Endodermal cell (in vitro differentiated cells): Measurements from ENCODE around the gene RPS6KB1. TPM values are rescaled to one million over a fixed set of nuclear protein-coding genes. Genes with fewer than 3 reads are reported as not detected.
"Not testable (repeated sequence)": the region's sequence is repeated elsewhere in the genome, so short reads cannot be mapped to it uniquely, and the experiment has no call there.

Experiments
- DNase-seq: peaks from one replicate; pipeline ENCODE4 v3.0.0-alpha.2; 2017
- H3K27ac ChIP-seq: 2 replicates; pipeline ENCODE4 v1.5.1; 2013; ENCODE audit warnings: mild to moderate bottlenecking, low read depth, low read length, moderate library complexity
- H3K27me3 ChIP-seq: 2 replicates; pipeline ENCODE4 v1.6.1; 2013; ENCODE audit warnings: mild to moderate bottlenecking, low read length, moderate library complexity; ENCODE audit not compliant: insufficient read depth, control insufficient read depth, poor library complexity, severe bottlenecking
- H3K36me3 ChIP-seq: 2 replicates; pipeline ENCODE4 v1.7.0; 2013; ENCODE audit warnings: mild to moderate bottlenecking, low read length, moderate library complexity; ENCODE audit not compliant: control insufficient read depth, insufficient read depth
- H3K4me1 ChIP-seq: one replicate; pipeline ENCODE4 v1.7.0; 2013; ENCODE audit warnings: low read length; ENCODE audit not compliant: control insufficient read depth, insufficient read depth
- H3K4me3 ChIP-seq: 2 replicates; pipeline ENCODE4 v1.5.1; 2013; ENCODE audit warnings: mild to moderate bottlenecking, low read length, moderate library complexity
- H3K9ac ChIP-seq: 2 replicates; pipeline ENCODE4 v1.6.1; 2013; ENCODE audit warnings: mild to moderate bottlenecking, low read length, moderate library complexity; ENCODE audit not compliant: poor library complexity, severe bottlenecking; ENCODE audit errors: extremely low read depth
- H3K9me3 ChIP-seq: 2 replicates; pipeline ENCODE4 v1.6.1; 2013; ENCODE audit warnings: mild to moderate bottlenecking, low read length, moderate library complexity; ENCODE audit not compliant: control insufficient read depth
- H3K27ac Mint-ChIP-seq: 2 replicates; pipeline ENCODE4 v1.8.0; 2020; ENCODE audit warnings: mixed read lengths
- H3K27me3 Mint-ChIP-seq: 2 replicates; pipeline ENCODE4 v1.8.0; 2021; ENCODE audit warnings: mild to moderate bottlenecking, mixed read lengths; ENCODE audit not compliant: insufficient read depth
- H3K36me3 Mint-ChIP-seq: 2 replicates; pipeline ENCODE4 v1.8.0; 2020; ENCODE audit warnings: low read depth, mixed read lengths
- H3K4me1 Mint-ChIP-seq: 2 replicates; pipeline ENCODE4 v1.8.0; 2020; ENCODE audit warnings: mixed read lengths
- H3K4me3 Mint-ChIP-seq: 2 replicates; pipeline ENCODE4 v1.8.0; 2020; ENCODE audit warnings: mild to moderate bottlenecking, moderate library complexity, mixed read lengths
- H3K9me3 Mint-ChIP-seq: 2 replicates; pipeline ENCODE4 v1.8.0; 2020; ENCODE audit warnings: mild to moderate bottlenecking, mixed read lengths
- WGBS, 2 experiments: methylation state at CpG; one replicate each; pipeline versions ENCODE4 v1.1.5 to v1.1.7; 2013; ENCODE audit warnings: missing lambda C conversion rate in 2 of 2, mixed read lengths in 1 of 2; ENCODE audit not compliant: insufficient coverage in 1 of 2, insufficient read length in 1 of 2; 5-methylcytosine and 5-hydroxymethylcytosine counted together
- total RNA-seq, 2 donors: library from RNA; stranded (reverse); fragmentation: NEBNext Ultra II Directional in 1 of 2; extraction: Animal tissue kit (Norgen Biotek cat#: 25700) in 1 of 2; gene quantifications; 2 replicates in 1 of 2; 3 replicates in 1 of 2; pipeline ENCODE4 v1.2.1, GENCODE V29; 2021
- TF ChIP-seq, protein P1 (sequence below): fragments of 200-600 bp; sonication (generic); conservative IDR thresholded peaks from 2 replicates; pipeline ENCODE4 v1.5.0; 2021; ENCODE audit warnings: antibody characterized with exemption, mild to moderate bottlenecking

Gene RPS6KB1
- total RNA-seq, 2 donors from 2014 or later, result 22.3 to 31.5 TPM

DNA sequence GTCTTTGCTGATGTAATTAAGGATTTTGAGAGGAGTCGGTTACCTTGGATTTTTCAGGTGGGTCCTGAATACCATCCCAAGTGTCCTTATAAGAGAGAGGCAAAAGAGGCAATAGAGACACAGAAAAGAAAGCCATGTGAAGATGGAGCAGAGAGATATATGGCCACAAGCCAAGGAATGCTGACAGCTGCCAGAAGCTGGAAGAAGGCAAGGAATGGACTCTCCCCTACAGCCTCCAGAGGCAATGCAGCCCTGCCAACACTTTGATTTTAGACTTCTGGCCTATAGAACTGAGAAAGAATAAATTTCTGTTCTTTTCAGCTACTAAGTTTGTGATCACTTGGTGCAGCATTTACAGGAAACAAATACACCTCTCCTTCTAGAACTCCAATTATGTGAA lies 79.9 kb downstream of the RPS6KB1 start:
- WGBS, 2 experiments, result 83 to 97% methylated on average over 1 of the region's 1 CpG
- TF ChIP-seq, protein P1, sequence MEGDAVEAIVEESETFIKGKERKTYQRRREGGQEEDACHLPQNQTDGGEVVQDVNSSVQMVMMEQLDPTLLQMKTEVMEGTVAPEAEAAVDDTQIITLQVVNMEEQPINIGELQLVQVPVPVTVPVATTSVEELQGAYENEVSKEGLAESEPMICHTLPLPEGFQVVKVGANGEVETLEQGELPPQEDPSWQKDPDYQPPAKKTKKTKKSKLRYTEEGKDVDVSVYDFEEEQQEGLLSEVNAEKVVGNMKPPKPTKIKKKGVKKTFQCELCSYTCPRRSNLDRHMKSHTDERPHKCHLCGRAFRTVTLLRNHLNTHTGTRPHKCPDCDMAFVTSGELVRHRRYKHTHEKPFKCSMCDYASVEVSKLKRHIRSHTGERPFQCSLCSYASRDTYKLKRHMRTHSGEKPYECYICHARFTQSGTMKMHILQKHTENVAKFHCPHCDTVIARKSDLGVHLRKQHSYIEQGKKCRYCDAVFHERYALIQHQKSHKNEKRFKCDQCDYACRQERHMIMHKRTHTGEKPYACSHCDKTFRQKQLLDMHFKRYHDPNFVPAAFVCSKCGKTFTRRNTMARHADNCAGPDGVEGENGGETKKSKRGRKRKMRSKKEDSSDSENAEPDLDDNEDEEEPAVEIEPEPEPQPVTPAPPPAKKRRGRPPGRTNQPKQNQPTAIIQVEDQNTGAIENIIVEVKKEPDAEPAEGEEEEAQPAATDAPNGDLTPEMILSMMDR, result no peak
- H3K9me3 Mint-ChIP-seq, result peaks cover 3% of the 10 kb centered on the region

DNA sequence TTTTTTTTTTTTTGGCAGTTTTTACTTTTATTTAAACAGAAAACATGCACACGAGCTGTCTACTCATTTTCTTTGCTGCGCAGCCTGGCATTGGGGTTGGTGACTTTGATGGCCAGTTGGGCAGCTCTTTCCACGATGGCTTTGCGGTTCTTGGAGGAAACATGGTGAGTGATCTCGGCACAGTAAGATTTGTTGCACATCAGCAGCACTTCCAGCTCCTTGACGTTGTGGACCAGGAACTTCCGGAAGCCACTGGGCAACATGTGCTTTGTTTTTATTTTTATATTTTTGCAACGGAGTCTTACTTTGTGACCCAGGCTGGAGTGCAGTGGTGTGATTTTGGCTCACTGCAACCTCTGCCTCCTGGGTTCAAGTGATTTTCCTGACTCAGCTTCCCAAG lies 80.6 kb downstream of the RPS6KB1 start:
- not testable (repeated sequence) for H3K27ac Mint-ChIP-seq, H3K9me3 Mint-ChIP-seq, H3K4me3 ChIP-seq, H3K4me3 Mint-ChIP-seq, H3K9ac ChIP-seq, H3K4me1 Mint-ChIP-seq, H3K9me3 ChIP-seq, H3K36me3 ChIP-seq, H3K36me3 Mint-ChIP-seq, H3K27me3 Mint-ChIP-seq, DNase-seq, H3K27me3 ChIP-seq, H3K27ac ChIP-seq, H3K4me1 ChIP-seq
- WGBS, 2 experiments, result 92 to 94% methylated on average over 8 of the region's 8 CpGs

More for the DNA sequence above, 79.9 kb downstream of the RPS6KB1 start:
- Mint-ChIP-seq H3K4me3 (no peak overlapping the region), H3K36me3 (no peaks in the 10 kb centered on the region), H3K4me1 (no peaks in the 10 kb centered on the region), H3K27me3 (no peaks in the 10 kb centered on the region), H3K27ac (no peak overlapping the region)
- Histone ChIP-seq H3K4me1 (no peaks in the 10 kb centered on the region), H3K27ac (no peak overlapping the region), H3K9me3 (no peaks in the 10 kb centered on the region), H3K9ac (no peak overlapping the region), H3K4me3 (no peak overlapping the region), H3K27me3 (no peaks in the 10 kb centered on the region), H3K36me3 (no peaks in the 10 kb centered on the region)
- no peak for DNase-seq

GRCh38 chr17:59975166-59975565 lies 82.2 kb downstream of the RPS6KB1 start:
- not testable (repeated sequence) for H3K9ac ChIP-seq, H3K4me1 ChIP-seq, DNase-seq, H3K4me3 Mint-ChIP-seq, H3K27ac ChIP-seq, H3K4me3 ChIP-seq, H3K9me3 Mint-ChIP-seq, H3K27ac Mint-ChIP-seq, H3K4me1 Mint-ChIP-seq, H3K36me3 ChIP-seq, H3K27me3 ChIP-seq, H3K36me3 Mint-ChIP-seq, H3K9me3 ChIP-seq, H3K27me3 Mint-ChIP-seq
- WGBS, 2 experiments, result 93 to 97% methylated on average over 2 to 3 of the region's 6 CpGs

DNA sequence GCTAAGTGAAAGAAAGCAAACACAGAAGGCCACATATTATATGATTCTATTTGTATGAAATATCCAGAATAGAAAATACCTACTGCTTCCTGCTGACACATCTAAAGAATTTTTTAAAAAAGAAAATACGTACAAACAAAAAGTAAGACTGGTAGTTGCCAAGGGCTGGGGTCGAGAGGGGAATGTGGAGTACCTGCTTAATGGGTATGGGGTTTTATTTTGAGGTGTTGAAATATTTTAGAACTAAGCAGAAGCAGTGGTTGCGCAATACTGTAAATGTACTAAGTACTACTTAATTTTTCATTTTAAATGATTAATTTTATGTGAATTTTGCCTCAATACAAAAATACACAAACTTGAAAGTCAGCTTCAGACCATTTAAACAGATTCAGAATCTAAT lies 103.7 kb downstream of the RPS6KB1 start:
- not testable (repeated sequence) for H3K9ac ChIP-seq, H3K4me1 Mint-ChIP-seq, H3K36me3 Mint-ChIP-seq, H3K9me3 Mint-ChIP-seq, H3K4me3 Mint-ChIP-seq, H3K4me3 ChIP-seq, DNase-seq, H3K4me1 ChIP-seq, H3K27me3 ChIP-seq, H3K36me3 ChIP-seq, H3K27ac ChIP-seq, H3K27ac Mint-ChIP-seq, H3K27me3 Mint-ChIP-seq, H3K9me3 ChIP-seq
- WGBS, 2 experiments, result 96% methylated on average over 2 of the region's 3 CpGs; no CpG with 5 or more reads in 1 of the 2 experiments

Other genes starting within 250 kb of the RPS6KB1 start
- gene PTRH2, start 185.7 kb upstream of the RPS6KB1 start, total RNA-seq, result 10 to 100 TPM; 21.6 to 23.6 TPM
- 10 to 100 TPM; 67.9 to 69.9 TPM for gene VMP1, start 185.5 kb upstream of the RPS6KB1 start, total RNA-seq
- 10 to 100 TPM; 17.5 to 24.1 TPM for gene TUBD1, start 178 bp upstream of the RPS6KB1 start, total RNA-seq
- 10 to 100 TPM in 1 of 2 donors, 1 to 10 TPM in 1; 8.6 to 14.7 TPM for gene RNFT1, start 71.6 kb downstream of the RPS6KB1 start, total RNA-seq
- gene HEATR6, start 185.8 kb downstream of the RPS6KB1 start, total RNA-seq, result 10 to 100 TPM; 25.5 to 27.6 TPM